GM21515 (cell line): ENCODE measurements around the gene RYR2.
"Not testable (repeated sequence)": the region's sequence is repeated elsewhere in the genome, so short reads cannot be mapped to it uniquely, and the experiment has no call there.

Experiments
- ATAC-seq: cut with Tn5 transposase; IDR thresholded peaks from one replicate; pipeline ENCODE4 v1.9.1; 2021; ENCODE audit not compliant: unreplicated experiment

RYR2 gene

DNA sequence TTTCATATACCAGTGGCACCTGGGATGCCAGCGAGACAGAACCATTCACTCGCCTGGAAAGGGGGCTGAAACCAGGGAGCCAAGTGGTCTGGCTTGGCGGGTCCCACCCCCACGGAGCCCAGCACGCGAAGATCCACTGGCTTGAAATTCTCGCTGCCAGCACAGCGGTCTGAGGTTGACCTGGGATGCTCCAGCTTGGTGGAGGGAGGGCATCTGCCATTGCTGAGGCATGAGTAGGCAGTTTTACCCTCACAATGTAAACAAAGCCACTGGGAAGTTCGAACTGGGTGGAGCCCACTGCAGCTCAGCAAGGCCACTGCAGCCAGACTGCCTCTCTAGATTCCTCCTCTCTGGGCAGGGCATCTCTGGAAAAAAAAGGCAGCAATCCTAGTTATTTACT lies 778.6 kb downstream of the RYR2 start:
- ATAC-seq, result not testable (repeated sequence)

DNA sequence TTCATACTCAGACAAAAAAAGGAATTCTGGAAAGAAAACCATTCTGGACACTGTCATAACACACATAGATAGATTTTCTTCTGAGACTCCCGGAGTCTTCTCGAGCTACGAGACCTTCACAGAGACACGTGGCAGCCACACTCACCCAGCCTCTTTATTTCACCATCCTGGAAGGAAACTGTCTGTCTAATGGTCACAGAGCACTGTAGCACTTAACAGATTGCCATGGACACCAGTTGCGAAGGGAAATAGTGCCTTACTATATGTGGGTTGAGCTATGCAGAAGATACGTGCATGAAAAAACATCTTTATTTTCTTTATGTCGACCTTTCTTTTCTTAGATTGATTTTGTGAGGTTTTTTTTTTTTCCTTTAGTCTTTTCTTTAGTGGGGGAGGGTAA lies 790.9 kb downstream of the RYR2 start:
- ATAC-seq, result no peak

DNA sequence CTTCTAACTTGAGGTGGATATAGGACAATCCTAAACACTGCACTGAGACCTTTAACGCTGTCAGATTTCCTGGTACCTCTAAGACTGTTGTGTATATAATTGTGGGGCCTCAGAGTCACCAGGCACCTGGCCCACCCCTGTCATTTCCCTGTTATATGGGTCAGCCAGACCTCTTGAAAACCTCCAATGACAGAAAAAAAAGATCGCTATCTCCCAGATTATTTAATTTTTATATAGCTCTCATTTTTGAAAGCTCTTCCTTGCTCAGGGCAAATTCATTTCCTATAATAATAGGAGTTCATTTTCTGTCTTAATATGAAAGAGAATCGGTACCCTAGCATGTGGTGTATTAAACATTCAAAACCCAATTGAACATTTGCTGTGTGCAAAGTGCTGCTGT lies 792.1 kb downstream of the RYR2 start:
- ATAC-seq, result no peak

DNA sequence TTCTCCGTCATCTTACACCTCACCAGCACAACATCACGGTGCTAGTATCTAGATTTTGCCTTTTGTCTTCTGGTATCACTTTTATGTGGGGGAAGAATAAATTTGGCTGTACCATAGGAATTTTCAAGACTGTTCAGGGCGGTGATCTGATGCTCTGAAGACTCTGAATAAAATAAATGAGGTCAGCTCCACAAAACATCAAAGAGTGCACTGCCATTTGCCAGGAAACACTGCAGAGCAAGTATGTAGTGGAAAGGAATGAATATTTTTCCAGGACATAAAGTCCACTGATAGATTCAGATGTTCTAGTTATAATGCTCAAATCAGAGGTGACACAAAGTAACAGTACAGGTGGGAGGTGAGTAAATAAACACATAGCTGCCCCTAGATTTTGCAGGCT lies 792.5 kb downstream of the RYR2 start:
- ATAC-seq, result no peak

DNA sequence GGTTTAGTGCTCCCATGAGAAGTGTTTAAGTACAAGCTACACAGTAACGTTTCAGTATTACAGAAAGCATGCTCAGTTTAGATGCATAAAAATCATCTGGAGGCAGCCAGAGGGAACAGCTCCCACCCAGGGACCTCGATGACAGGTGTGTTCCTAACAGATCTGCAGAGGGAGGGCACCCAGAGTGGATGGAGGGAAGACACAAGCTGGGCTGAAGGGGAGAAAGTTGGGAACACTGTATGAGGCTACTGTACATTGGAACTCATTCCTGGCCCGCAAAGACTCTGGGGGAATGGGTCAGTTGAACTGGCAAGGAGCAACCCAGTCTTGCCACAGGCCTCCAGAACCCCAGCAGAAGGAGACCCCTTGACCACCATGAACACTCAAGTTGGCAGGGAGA lies 796.3 kb downstream of the RYR2 start:
- ATAC-seq, result no peak

DNA sequence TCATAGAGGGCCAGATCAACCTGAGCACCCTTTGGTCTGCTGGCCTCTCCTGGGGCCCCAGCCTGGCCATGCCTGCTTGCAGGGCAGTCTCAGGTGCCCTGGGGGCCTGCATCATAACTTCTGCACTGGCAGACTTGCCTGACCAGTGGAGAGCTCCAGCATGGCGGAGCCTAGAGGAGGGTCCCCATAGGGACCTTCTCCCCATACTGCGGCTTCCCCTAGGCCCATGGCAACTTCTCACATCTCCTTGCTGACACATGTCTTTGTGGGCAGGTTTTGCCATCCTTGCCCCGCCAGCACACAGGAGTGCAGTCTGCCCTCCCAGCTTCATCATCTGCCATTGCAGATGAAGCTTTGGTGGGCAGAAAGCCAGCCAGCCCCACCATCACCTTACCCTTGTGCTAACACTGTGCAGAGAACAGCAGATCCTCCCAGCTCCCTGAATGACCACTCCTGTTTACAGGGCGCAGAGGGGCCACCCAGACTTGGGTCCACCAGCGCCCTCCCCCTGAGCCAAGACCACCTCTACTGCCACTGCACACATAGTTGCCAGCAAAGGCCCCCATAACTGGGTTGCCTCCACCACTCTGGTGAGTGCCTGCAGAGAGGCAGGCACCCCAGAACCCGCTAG lies 797.0 kb downstream of the RYR2 start:
- no peak for ATAC-seq

DNA sequence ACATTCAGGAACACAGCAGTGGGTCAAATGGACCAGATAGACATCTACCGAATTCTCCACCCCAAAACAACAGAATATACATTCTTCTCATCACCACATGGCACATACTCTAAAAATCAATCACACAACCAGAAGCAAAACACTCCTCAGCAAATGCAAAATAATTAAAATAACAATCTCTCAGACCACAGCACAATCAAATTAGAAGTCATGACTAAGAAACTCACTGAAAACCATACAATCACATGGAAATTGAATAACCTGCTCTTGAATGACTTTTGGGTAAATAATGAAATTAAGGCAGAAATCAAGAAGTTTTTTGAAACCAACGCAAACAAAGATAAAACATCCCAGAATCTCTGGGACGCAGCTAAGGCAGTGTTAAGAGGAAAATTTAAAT lies 799.5 kb downstream of the RYR2 start:
- no peak for ATAC-seq

DNA sequence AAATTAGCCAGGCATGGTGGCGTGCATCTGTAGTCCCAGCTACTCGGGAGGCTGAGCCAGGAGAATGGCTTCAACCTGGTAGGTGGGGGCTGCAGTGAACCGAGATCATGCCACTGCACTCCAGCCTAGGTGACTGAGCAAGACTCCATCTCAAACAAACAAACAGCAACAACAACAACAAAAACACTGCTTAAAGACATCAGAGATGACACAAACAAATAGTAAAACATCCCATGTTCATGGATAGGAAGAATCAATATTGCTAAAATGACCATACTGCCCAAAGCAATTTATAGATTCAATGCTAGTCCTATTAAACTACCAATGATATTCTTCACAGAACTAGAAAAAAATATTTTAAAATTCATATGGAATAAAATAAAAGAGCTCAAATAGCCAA lies 801.5 kb downstream of the RYR2 start:
- not testable (repeated sequence) for ATAC-seq

DNA sequence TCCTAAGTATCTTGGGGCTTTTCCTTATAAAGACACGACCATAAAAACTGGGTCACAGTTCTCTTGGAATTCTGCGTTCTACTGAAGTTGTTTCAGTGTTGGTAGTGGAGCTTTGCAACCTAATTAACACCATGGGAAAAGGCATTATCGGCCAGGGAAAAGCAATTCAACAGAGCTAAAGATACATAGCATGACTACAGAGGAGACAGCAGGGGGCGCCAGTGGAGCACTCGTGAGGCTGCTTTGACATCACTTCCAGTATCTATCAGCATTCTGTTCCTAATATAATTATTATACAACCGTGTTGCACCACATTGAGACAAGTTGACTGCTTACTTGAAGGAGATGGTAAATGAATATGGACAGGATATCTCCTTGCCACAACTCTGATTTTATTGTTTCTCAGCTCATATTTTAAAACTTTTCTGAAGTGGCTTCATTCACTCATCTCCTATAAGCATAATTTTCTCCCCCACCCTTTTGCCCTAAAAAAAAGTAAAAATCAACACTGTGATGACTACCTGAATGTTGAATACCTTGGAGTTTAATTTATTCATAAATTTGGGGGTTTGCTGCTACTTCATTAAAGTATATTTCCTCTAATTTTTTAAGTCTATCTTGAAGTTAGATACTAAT lies 809.3 kb downstream of the RYR2 start:
- ATAC-seq, result no peak

DNA sequence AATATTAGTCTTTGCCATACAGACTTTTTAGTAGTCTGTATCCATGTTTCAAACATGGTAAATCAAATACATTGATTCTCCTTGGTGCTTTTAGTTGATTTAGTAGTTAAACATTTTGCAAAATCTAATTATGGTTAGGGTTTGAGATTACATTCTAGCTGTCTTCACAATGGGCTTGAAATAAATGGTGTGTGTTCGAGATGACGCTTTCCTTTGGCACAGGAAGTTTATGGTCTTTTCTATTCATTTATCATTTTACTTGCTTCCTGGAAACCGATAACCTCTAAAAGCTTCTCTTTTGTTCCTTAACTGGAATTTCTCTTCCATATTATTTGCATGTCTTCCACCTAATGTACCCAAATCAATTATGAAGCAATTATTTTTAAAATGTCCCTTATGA lies 810.4 kb downstream of the RYR2 start:
- ATAC-seq, result no peak

DNA sequence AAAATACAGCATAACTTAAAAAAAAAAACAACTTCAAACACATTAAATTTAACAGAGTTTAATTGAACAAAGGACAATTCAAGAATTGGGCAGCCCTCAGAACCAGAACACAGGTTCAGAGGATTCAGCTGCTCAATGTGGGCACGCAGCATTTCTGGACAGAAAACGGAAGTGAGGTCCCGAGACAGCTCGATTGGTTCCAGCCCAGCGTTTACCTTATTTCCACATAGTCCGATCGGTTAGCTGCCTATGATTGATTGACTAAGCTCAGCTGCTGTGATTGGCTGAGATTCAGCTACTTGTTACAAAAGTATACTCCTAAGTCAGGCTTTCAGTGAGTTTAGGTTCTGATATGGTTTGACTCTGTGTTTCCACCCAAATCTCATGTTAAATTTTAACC lies 815.5 kb downstream of the RYR2 start:
- no peak for ATAC-seq

DNA sequence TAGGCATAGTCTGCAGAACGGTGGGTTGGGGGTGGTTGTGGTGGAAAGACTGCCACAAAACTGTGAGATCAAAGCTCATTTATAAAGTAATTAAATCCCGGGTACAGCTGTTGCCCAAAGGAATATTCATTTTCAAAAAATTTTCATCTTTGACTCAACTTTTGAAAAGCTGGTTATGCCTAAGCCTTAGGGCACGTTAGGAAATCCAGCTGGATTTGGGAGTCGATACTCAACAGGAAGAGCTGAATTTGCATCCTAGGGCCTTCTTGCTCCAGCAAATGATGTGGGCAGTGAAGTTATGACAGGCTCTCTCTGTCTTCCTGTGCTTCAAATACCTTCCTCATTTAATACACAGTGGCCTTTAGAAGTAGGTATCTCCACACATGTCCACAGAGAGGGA lies 817.0 kb downstream of the RYR2 start:
- ATAC-seq, result no peak

DNA sequence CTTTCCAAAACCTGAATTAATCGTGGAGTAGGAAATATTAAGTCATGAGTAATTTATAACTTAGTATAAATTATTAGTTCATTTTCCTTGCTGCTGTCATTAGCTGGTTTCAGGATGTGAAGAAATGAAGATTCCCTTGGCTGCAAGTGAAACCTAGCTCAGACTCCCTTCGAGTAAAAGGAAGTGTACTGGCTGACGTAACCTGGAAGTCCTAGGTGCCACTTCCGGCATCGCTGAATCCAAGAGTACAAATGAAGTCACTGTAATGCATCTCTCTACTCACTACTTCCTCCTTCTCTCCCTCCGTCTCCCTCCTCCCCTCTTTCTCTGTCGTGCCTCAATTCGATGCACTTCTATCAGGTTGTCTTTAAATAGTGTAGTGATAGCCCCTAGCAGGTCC lies 820.0 kb downstream of the RYR2 start:
- no peak for ATAC-seq

DNA sequence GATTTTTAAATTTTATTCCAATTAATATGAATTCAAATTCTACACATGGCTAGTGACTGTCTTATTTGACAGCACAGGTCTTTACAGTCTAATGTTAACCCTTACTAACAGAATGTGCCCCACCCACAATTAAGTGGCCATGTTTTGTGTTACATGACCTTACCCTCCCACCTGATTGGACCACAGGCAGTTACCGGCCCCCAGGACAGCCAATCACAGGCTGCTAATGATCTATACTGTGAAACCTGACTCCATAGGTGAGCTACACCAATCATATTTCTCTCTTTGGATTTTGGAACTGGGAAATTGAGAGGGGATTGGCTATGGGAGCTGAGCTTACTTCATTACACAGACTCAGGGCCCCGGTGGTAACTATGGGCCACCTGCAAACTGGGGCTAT lies 821.2 kb downstream of the RYR2 start:
- ATAC-seq, result no peak

DNA sequence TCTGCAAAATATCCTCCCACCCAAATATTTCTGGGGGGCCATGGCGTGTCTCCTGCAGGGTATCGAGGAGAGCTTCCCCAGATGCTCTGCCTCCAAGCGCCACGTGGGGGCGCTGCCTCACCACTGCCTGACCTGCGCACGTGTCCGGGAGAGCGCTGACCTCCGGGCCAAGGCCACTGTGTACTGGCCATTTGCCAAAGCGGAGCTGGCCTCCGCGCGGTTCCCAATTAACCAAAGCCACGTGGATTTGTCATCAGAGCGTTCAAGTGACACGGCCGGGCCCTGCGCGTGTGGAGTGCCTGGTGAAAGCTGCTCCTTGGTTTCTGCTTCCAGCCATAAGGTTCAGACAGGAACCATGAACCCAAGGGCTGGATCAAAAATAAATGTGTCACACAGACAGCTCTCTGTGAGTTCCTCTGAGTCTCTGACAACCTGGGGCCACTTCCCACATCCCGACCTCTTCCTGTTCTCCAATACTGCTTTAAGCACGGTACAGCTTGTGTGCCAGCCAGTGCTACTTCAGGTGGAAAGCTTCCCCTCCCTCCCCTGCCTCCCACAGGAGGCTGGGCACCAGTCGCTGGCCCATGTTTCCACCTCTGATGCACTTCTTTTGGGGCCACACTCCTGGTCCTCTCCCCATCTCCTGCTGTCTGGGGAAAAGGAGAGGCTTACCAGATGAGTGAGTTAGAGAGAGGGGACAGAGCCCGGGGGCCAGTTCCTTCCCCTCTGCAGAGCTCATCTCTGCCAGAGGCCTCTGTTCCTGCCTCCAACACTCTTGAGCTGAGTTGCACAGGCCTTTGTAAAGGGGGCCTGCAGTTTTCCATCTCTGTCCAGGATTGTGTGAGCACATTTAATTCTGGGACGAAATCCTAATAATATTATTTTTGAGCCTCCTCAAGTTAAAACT lies 822.6 kb downstream of the RYR2 start:
- no peak for ATAC-seq

DNA sequence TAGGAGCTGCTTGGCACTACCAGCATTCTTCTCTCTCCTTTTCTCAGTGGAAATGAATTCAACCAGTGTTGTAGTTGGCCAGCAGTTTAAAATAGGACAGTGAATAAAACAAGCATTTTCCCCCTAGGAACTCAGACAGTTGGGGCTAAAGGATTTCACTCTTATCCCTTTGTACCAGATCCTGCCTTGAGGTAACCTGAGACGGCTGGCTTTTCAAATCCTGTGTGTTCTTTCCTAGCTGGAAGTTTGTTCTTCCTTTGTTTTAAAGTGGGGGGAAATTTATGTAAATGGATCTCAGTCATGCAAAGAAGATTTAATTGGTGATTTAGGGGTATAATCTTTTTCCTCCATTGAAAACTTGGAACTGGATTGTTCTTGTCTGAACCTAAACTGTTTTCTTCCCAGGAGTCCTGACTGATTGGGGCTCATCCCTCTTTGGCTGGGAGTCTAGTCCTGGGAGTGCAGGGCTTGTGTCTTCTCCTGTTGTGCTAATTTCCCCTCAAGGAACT lies 825.5 kb downstream of the RYR2 start:
- no peak for ATAC-seq

DNA sequence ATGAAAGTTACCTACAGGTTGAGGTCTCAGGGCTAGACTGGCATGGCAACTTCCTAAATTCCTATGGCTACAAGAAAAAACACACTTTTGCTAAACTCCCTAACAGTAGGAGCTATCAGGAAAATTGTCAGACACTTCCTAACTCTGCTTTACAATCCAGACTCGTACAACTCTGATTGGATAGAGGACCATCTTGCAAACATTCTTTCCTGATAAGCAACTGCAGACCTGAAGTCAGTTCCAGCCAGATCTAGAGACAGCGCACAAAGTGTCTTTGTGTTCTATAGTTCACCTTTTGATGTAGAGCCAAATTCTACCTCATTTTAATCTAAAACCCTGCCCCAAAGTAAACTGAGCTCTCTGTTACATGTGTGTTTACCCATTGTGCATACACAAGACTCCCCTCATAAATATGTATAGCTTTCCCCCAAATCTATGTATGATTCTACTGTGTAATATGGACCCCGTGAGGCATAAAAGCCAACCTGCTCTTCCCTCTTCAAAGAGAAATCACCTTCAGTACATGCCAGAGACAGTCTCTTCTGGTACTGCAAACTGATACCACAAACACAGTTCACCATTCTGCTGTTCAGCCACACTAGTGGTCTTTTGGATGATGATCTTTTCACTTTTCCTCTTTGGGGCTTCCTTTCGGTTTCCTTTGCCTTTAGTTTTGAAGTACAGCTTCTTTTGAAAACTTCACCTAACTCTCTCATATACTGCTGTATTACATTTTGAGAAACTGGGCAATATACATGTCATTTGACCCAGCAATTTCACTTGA lies 827.0 kb downstream of the RYR2 start:
- no peak for ATAC-seq

DNA sequence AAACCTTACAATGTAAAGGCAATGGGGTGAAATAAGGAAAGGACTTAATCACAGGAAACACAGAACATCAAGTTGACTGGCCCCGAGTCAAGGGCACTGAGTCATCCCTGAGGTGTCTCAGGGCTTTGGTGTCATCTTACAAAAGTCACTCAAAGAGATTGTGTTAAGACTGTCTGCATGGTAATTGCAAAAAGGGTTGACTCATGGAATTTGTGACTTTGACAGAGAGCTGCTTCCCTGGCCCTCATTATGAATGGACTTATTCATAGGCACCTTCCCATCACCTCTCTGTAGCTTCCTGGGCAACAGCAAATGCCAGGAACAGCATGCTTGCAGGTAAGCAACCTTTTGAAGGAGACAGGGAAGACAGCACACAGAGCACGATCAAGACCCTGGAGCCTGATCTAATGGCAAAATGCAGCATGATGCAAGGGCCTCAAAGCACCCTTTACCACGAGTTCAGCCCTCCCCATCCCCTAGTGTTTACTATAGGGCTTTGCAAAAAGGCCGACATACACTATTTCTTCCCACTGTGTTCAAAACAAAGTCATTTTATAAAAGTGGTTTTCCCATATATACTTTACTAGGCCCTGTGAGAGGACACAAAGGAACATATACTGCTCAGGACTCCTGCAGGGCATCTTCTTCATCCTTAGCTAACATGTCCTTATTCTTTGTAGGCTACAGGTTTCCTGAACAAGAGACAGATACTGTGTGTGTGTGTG lies 831.7 kb downstream of the RYR2 start:
- no peak for ATAC-seq

DNA sequence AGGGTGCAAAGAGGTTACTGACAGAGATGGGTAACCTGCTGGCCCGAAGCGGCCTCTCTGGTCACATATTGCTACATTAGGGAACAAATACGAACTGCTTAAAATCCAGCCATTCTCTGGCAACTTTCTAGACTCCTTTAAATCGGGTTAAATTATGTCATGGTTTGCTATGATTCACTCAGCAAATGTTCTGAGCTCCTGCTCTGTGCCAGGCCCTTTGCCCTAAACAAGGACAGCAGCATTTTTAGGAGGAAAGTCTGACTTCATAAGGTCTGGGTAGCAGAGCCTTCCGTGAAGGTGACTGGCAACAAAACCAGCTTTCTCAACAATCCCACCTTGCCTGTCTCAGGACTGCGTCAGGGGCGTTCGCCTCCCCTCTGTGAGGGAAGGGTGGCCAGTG lies 833.3 kb downstream of the RYR2 start:
- ATAC-seq, result no peak

DNA sequence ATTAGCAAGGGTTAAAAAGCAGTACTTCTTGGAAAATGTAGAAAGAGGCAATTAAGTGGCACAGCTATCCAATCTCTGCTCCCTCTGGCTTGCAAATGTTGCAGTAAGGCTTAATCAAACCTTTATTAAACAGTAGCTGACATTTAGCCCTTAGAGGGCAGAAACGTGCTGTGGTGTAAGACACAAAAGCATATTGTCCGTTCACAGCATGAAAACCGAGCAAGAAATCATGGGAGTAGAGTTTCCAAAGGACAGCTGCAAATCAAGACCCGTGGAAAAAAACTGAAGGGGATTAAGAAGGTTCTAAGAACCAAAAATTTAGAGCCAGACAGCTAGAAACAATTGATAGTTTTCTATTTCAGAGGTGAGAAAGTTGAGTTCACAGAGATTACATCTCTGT lies 835.6 kb downstream of the RYR2 start:
- ATAC-seq, result no peak

DNA sequence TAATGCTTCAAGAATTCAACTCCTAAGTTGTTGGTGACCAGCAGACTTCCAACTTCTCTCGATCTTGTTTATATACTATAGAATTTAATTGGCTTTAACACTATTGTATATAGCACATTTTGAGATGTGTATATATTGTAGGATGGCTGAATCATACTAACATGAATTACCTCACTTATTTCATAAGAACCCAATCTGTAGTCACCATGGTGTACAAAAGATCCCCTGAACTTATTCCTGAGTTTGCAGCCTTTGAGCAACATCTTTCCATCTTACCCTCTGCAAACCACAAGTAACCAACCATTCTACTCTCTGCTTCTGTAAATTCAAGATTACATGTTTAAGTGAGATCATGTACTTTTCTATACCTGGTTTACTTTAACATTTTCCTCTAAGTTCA lies 836.4 kb downstream of the RYR2 start:
- ATAC-seq, result no peak
